Vagina (tissue), 2 donors: ENCODE results near the gene PAMR1. TPM values are rescaled to one million over a fixed set of nuclear protein-coding genes. Genes with fewer than 3 reads are reported as not detected.

ENCODE experiments used
- DNase-seq, 2 donors: peaks; one replicate each; pipeline ENCODE4 v3.0.0-alpha.2; 2017; ENCODE audit errors: extremely low spot score in 2 of 2
- H3K27ac ChIP-seq: fragments of 200-600 bp; sonication (generic); one replicate; pipeline ENCODE4 v1.5.1; 2019
- H3K27me3 ChIP-seq: fragments of 200-600 bp; sonication (generic); one replicate; pipeline ENCODE4 v1.5.1; 2019
- H3K36me3 ChIP-seq, 2 donors: fragments of 200-600 bp; sonication (generic); one replicate each; pipeline ENCODE4 v1.5.1; 2017 to 2019
- H3K4me1 ChIP-seq: fragments of 200-600 bp; sonication (generic); one replicate; pipeline ENCODE4 v1.5.1; 2019
- H3K4me3 ChIP-seq, 2 donors: fragments of 200-600 bp; sonication (generic); 1 replicate in 1 of 2; 2 replicates in 1 of 2; pipeline ENCODE4 v1.5.1; 2016 to 2019
- H3K9me3 ChIP-seq: fragments of 200-600 bp; sonication (generic); one replicate; pipeline ENCODE4 v1.5.1; 2019
- POLR2A ChIP-seq, 2 donors: fragments of 450-650 bp; IDR thresholded peaks; one replicate each; pipeline ENCODE4 v1.6.1; 2017; ENCODE audit warnings: antibody characterized with exemption in 2 of 2, mild to moderate bottlenecking in 2 of 2, moderate library complexity in 2 of 2
- POLR2AphosphoS5 ChIP-seq, 2 donors: sonication (generic); formaldehyde crosslinking; IDR thresholded peaks; one replicate each; pipeline ENCODE4 v1.9.0; 2017; ENCODE audit warnings: antibody characterized with exemption in 2 of 2, mild to moderate bottlenecking in 2 of 2, low read depth in 1 of 2; ENCODE audit not compliant: insufficient read depth in 1 of 2
- intact Hi-C: fragments of 100-400 bp; cut with DNase I; formaldehyde crosslinking; loops from one replicate; pipeline ENCODE4 v1.15.1; 2023
- total RNA-seq: library from RNA; depleted of rRNA; stranded (reverse); fragments of >200 nt; gene quantifications from one replicate; pipeline ENCODE4 v1.2.3, GENCODE V29; 2016
- TF ChIP-seq, protein P1 (sequence below), 3 experiments: fragments of 450-650 bp in 2 of 3; fragments of 200-600 bp in 1 of 3; sonication (generic) in 1 of 3; IDR thresholded peaks; one replicate each; pipeline ENCODE4 v1.5.1; 2017 to 2019; ENCODE audit warnings: antibody characterized with exemption in 3 of 3, mild to moderate bottlenecking in 2 of 3, moderate library complexity in 2 of 3

Gene PAMR1
- total RNA-seq, 1 donor from 2014 or later: 46.7 TPM

DNA sequence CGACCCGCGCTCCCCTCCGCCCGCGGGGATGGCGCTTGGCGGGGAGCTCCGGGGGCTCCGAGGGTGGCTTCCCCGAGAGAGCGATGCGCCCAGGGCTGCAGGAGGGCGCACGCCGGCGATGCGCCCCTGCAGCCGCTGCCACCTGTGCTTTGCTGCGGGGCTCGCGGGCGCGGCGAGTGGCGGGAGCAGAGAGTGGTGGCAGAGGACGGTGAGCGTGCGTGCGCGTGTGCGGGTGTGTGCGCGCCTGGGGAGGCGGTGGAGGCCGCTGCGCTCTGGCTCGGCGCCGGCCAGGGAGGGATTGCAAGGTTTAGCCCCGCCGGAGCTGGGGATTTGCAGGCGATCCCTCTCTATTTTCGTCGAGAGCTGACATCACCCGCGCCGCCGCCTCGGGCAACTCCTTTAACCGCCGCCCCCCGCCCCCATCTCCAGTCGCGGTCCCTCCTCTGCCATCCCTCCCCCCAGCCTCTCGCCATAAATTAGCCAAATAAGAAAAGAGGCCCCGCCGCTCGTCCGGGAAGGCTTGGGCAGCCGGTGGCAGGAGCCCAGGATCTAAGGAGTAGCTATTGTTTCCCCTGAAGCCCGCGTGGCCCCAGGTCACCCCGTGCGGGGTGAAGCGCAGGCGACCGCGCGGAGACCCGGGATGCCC lies 106.1 kb downstream of the PAMR1 start, which contains the start of gene SLC1A2:
Gene SLC1A2, minus strand, starts transcription at position 375 of the 646 bp plus-strand sequence. CDS start 592 bp downstream, outside the sequence.
- no peaks in the 10 kb centered on the region for H3K27me3 ChIP-seq
- DNase-seq: no peak
- peak within 1 kb of the TSS; percentile 43 to 47 for H3K4me3 ChIP-seq
- no peaks in the 10 kb centered on the region for H3K36me3 ChIP-seq
- TF ChIP-seq POLR2A (IDR thresholded peaks at IDR 0.05) (no peak), POLR2AphosphoS5 (IDR thresholded peaks at IDR 0.05; ENCODE audit: insufficient read depth in 1 of 2, low read depth in 1 of 2) (no peak)
- TF ChIP-seq, protein P1, sequence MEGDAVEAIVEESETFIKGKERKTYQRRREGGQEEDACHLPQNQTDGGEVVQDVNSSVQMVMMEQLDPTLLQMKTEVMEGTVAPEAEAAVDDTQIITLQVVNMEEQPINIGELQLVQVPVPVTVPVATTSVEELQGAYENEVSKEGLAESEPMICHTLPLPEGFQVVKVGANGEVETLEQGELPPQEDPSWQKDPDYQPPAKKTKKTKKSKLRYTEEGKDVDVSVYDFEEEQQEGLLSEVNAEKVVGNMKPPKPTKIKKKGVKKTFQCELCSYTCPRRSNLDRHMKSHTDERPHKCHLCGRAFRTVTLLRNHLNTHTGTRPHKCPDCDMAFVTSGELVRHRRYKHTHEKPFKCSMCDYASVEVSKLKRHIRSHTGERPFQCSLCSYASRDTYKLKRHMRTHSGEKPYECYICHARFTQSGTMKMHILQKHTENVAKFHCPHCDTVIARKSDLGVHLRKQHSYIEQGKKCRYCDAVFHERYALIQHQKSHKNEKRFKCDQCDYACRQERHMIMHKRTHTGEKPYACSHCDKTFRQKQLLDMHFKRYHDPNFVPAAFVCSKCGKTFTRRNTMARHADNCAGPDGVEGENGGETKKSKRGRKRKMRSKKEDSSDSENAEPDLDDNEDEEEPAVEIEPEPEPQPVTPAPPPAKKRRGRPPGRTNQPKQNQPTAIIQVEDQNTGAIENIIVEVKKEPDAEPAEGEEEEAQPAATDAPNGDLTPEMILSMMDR (IDR thresholded peaks at IDR 0.05): no peak
- peaks cover 24% of the 10 kb centered on the region for H3K4me1 ChIP-seq
- H3K27ac ChIP-seq: peak within 1 kb of the TSS; percentile 17
- no peaks in the 10 kb centered on the region for H3K9me3 ChIP-seq
- intact Hi-C loops: no loop called here

DNA sequence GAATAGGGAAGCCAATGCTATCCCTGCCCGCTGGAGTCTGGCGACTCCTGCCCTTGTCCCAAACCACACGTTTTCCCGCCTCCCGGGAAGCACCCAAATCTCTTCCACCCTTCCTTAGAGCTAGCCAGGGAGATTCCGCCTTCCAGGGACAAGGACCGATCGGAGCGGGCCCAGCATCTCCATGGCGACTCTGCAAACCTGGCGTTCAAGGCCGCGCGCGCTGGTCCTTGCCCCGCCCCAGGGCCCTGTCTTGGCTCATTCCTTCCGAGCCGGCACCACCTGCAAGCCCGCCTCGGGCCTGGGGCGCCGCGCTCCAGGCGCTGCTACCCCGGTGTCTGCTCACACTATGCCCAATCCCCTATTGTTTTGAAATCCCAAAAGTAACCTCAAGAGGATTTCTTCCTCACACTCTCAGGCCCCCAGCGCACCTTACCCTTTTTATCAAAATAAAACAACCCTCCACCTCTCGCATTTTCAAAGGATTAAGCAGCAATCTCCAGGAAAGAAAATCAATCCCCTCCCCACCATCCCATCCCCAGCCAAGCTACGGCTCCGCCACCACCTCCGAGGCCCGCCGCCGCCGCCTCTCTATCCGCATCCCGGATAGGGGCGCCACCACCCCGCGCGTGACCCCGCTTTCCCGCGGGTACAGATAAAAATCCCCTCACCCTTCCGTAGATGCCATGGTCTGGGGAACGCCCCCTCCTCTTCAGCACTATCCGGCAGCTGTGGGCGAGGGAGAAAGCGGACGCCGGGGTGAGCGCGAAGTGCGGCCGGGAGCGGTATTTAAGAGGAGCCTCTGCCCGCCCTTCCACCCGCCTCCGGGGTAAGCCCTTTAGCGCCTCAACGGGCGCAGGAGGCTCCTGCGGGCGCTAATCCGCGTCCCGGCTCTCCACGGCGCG lies 106.9 kb downstream of the PAMR1 start:
- Histone ChIP-seq H3K27me3 (no peaks in the 10 kb centered on the region), H3K27ac (peak overlapping the region; percentile 17), H3K36me3 (no peaks in the 10 kb centered on the region), H3K9me3 (no peaks in the 10 kb centered on the region), H3K4me3 (peak overlapping the region; percentile 43 to 47), H3K4me1 (peaks cover 24% of the 10 kb centered on the region)
- DNase-seq: no peak
- no peak for TF ChIP-seq POLR2AphosphoS5 (IDR thresholded peaks at IDR 0.05; ENCODE audit: insufficient read depth in 1 of 2, low read depth in 1 of 2)
- TF ChIP-seq, protein P1 (IDR thresholded peaks at IDR 0.05): no peak
- TF ChIP-seq POLR2A (IDR thresholded peaks at IDR 0.05): no peak
- intact Hi-C loops: no loop called here

DNA sequence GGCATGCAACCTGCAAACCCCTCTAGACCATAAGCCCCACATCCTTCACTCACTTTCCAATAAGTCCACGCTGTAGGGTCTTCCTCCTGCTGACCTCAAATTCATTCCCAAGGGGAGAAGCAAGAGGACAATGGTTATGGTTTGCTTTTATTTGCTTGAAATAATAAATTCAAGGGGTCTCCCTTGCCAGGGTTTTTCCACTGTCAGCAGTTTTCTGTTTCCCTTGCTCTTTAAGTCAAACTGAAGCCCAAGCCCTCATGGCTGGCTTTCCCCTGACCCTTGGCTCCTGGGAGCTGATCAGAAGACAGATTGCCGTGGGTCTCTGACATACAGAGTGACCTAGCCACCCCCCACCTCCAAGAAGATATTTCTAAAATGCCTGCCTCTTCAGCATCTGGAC lies 109.9 kb downstream of the PAMR1 start:
- no peak for DNase-seq
- peaks cover 23% of the 10 kb centered on the region for H3K4me1 ChIP-seq
- no peaks in the 10 kb centered on the region for H3K36me3 ChIP-seq
- H3K27me3 ChIP-seq: no peaks in the 10 kb centered on the region
- H3K4me3 ChIP-seq: no peak overlapping the region
- no peak overlapping the region for H3K27ac ChIP-seq
- TF ChIP-seq POLR2A (IDR thresholded peaks at IDR 0.05) (no peak), POLR2AphosphoS5 (IDR thresholded peaks at IDR 0.05; ENCODE audit: insufficient read depth in 1 of 2, low read depth in 1 of 2) (no peak)
- H3K9me3 ChIP-seq: no peaks in the 10 kb centered on the region
- intact Hi-C loops: no loop called here

DNA sequence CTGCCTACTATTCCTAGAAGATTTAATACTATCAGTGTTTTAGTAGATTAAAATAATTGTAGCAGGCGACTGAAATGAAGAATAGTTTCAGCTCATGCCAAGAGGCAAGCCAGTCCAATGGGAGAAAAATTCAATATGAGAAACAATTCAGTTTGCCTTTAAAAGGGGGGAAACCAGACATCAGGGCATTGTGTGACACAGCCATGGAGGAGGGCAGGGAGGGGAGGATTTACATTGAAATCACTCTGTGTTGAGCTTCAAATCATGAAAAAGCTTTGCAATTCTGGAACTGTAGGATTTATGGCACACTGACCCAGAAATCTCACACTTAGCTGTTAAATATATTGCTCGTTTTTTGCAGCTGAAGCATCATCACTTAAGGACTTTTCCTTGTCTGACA lies 110.6 kb downstream of the PAMR1 start:
- H3K27ac ChIP-seq: no peak overlapping the region
- no peak for DNase-seq
- intact Hi-C loops: no loop called here
- TF ChIP-seq, protein P1 (IDR thresholded peaks at IDR 0.05): no peak
- TF ChIP-seq POLR2AphosphoS5 (IDR thresholded peaks at IDR 0.05; ENCODE audit: insufficient read depth in 1 of 2, low read depth in 1 of 2) (no peak), POLR2A (IDR thresholded peaks at IDR 0.05) (no peak)
- no peak overlapping the region for H3K4me3 ChIP-seq
- peaks cover 16% of the 10 kb centered on the region for H3K4me1 ChIP-seq
- H3K36me3 ChIP-seq: no peaks in the 10 kb centered on the region
- no peaks in the 10 kb centered on the region for H3K9me3 ChIP-seq
- H3K27me3 ChIP-seq: no peaks in the 10 kb centered on the region

DNA sequence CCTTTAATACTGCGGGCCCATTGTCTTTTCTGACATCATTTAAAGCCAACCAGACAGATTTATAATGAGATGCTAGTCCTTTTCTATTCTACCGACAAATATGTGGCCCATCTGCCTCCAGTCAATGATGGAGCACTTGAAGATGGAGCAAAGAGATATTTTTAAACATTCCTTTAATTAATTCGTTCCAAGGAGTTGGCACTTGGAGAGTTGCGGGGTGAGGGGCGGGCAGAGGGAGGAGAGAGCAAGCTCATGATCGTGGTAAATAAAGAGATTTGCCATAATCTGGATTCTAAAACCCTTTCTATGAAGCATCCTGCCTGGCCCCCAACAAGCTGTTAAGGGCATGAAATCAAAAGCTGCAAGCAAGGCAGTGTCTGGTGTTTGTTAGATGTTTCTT lies 111.1 kb downstream of the PAMR1 start:
- intact Hi-C loops: no loop called here
- Histone ChIP-seq H3K27ac (no peak overlapping the region), H3K27me3 (no peaks in the 10 kb centered on the region)

More for the DNA sequence above, 111.1 kb downstream of the PAMR1 start:
- no peak for DNase-seq
- H3K9me3 ChIP-seq: no peaks in the 10 kb centered on the region
- peaks cover 12% of the 10 kb centered on the region for H3K4me1 ChIP-seq
- TF ChIP-seq POLR2A (IDR thresholded peaks at IDR 0.05) (no peak), POLR2AphosphoS5 (IDR thresholded peaks at IDR 0.05; ENCODE audit: insufficient read depth in 1 of 2, low read depth in 1 of 2) (no peak)
- TF ChIP-seq, protein P1 (IDR thresholded peaks at IDR 0.05): no peak
- no peaks in the 10 kb centered on the region for H3K36me3 ChIP-seq
- no peak overlapping the region for H3K4me3 ChIP-seq
